GM18951 (cell line): ENCODE results near the gene KCP.

Experiments
- POLR2A ChIP-seq: IDR thresholded peaks from 4 replicates; pipeline ENCODE4 v1.6.1; 2011; ENCODE audit warnings: mild to moderate bottlenecking; ENCODE audit not compliant: insufficient read length, insufficient read depth; ENCODE audit errors: extremely low read depth
- in situ Hi-C: fragments of 300-500 bp; cut with MboI; formaldehyde crosslinking; loops from one replicate; pipeline ENCODE4 v1.12.0; 2022; ENCODE audit warnings: low sequenced_read_pairs, mixed read lengths, inconsistent platforms; ENCODE audit not compliant: unreplicated experiment

KCP gene

DNA sequence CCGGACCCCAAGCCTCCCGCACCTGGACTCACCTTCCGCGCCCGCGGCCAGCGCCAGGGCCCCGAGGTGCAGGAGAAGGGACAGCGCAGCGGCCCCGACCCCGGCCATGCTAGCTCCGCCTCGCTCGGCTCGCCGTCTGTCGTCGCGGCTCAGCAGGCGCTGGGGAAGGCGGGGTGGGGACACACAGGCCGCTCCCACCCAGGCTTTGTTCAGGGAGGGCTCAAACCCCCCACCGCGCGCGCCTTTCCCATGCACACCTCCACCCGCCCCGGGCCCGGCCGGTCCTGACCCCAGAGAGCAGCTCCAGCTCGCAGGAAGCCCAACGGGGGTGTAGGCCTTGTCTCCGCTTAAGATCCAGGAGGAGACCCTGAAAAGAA lies at the start of gene KCP:
KCP (minus strand) TSS at position 141 of the 377 bp plus-strand sequence; CDS start at position 108, 33 bp downstream.
- in situ Hi-C loops = no loop called here
- TF ChIP-seq POLR2A = no peak

DNA sequence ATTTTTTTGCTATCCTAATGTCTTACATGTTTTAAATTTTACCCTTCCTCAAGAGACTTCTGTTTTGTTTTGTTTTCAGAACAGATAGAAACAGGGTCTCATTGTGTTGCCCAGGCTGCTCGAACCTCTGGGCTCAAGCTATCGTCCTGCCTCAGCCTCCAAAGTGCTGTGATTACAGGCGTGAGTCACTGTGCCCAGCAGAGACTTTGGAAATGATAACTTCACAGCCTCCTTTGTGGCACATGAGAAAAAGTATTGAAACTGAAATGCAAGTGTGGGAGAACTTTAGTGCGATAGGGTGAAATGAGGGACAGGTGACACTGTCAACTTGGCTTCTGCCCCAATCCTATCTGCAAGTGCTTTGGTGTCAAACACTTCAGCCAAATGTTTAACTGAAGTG lies 48.8 kb upstream of the KCP start:
- no peak for TF ChIP-seq POLR2A
- in situ Hi-C loops = no loop called here

- in situ Hi-C loops = no loop called here
Observed at GRCh38 chr7:128955981-128956380, 45.5 kb upstream of the KCP start.

GRCh38 chr7:128954830-128955802 lies 44.6 kb upstream of the KCP start:
- TF ChIP-seq POLR2A = no peak
- in situ Hi-C loops = no loop called here

More at GRCh38 chr7:128955981-128956380, 45.5 kb upstream of the KCP start:
- TF ChIP-seq POLR2A = no peak

DNA sequence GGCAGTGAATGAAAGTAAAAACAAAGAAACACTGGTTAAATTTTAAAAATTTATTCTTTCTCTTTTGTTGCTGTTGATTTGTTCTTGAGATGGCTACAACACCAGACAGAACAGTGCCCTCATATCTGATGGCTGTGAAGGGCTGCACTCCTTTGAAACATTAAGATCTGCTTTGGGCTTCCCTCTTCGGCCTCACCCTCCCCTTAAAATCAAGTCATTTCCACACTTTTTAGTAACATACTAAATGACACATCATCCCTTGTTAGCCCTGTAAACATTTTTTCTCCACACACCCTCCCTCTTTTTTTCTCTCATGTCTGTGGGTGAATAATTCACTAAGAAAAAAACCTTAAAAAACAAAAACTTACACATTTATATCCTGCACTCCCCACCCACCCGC lies 43.6 kb upstream of the KCP start:
- in situ Hi-C loops = no loop called here
- no peak for TF ChIP-seq POLR2A

GRCh38 chr7:128951296-128951695 lies 40.8 kb upstream of the KCP start:
- TF ChIP-seq POLR2A = no peak
- in situ Hi-C loops = no loop called here

GRCh38 chr7:128948976-128949760 lies 38.7 kb upstream of the KCP start:
- in situ Hi-C loops = no loop called here
- no peak for TF ChIP-seq POLR2A

- no peak for TF ChIP-seq POLR2A
- in situ Hi-C loops = no loop called here
Observed at GRCh38 chr7:128948312-128948973, 37.9 kb upstream of the KCP start.

DNA sequence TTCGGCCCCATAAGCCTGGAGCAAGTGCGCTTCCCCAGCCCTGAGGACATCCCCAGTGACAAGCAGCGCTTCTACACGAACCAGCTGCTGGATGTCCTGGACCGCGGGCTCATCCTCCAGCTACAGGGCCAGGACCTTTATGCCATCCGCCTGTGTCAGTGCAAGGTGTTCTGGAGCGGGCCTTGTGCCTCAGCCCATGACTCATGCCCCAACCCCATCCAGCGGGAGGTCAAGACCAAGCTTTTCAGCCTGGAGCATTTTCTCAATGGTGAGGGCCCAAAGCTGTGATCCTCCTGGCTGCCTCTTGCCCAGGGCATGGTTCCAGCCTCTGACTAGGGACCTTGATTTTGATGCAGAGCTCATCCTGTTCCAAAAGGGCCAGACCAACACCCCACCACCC lies 37.3 kb upstream of the KCP start:
- TF ChIP-seq POLR2A = no peak
- in situ Hi-C loops = no loop called here

GRCh38 chr7:128946936-128947830 lies 36.7 kb upstream of the KCP start:
- TF ChIP-seq POLR2A = peak; percentile 2
- in situ Hi-C loops = no loop called here

- in situ Hi-C loops = no loop called here
- no peak for TF ChIP-seq POLR2A
Observed at GRCh38 chr7:128945668-128946366, 35.3 kb upstream of the KCP start.
